ENCODE results near the gene ICE2.

DNA sequence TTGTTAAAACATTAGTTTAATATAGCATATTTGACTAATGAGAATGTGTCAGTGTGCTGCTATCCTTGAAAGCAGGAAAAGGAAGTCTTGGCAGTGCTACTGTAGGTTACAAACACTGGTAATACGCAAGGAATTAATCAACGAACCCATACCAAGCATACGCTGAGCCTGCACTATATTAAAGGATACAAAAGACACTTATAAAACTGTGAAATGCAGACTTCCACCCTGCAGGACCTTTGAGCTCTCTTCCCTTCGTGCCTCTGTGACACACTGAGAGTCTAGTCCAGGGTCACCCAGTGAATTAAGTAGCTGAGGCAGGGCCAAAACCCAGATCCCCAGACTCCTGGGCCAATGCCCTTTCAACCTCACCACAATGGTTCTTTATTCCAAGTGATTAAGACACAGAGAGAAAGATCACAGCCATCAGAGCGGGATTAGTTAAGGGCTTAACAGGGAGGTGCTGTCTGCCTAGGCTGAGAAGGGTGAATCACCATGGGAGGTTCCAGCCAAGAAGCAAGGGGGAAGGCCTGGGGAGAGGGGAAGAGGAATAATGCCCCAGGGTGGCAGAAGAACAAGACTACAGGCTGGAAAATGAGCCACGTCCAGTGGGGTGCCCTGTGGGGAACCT, 88.0 kb downstream of the ICE2 start:
- TF ChIP-seq, protein P1, sequence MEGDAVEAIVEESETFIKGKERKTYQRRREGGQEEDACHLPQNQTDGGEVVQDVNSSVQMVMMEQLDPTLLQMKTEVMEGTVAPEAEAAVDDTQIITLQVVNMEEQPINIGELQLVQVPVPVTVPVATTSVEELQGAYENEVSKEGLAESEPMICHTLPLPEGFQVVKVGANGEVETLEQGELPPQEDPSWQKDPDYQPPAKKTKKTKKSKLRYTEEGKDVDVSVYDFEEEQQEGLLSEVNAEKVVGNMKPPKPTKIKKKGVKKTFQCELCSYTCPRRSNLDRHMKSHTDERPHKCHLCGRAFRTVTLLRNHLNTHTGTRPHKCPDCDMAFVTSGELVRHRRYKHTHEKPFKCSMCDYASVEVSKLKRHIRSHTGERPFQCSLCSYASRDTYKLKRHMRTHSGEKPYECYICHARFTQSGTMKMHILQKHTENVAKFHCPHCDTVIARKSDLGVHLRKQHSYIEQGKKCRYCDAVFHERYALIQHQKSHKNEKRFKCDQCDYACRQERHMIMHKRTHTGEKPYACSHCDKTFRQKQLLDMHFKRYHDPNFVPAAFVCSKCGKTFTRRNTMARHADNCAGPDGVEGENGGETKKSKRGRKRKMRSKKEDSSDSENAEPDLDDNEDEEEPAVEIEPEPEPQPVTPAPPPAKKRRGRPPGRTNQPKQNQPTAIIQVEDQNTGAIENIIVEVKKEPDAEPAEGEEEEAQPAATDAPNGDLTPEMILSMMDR (conservative IDR thresholded peaks at IDR 0.05; ENCODE audit: low read length): no peak
- no peak for TF ChIP-seq EZH2phosphoT487 (IDR thresholded peaks at IDR 0.05; ENCODE audit: borderline replicate concordance)

Data from Loucy (cell line).